OCI-LY7 (cell line): ENCODE data around the gene DACT3. TPM values are rescaled to one million over a fixed set of nuclear protein-coding genes. Genes with fewer than 3 reads are reported as not detected.

Experiments used
- BruUV-seq: library from RNA; stranded (reverse); fragments of 400-500 nt; replicated peaks from 2 replicates; lab custom pipeline; 2021; lab: Mats Ljungman, UMichigan
- CTCF ChIA-PET: fragments of 300-600 bp; sonication (Branson Sonifier 250); formaldehyde crosslinking; loops from one replicate; lab custom pipeline; 2022; ENCODE audit warnings: antibody characterized with exemption; ENCODE audit not compliant: unreplicated experiment; lab: Charles Lee
- POLR2A ChIA-PET: fragments of 300-600 bp; sonication (Branson Sonifier 250); formaldehyde crosslinking; loops from one replicate; lab custom pipeline; 2022; ENCODE audit warnings: antibody characterized with exemption; lab: Charles Lee
- DNase-seq: peaks from one replicate; pipeline ENCODE4 v3.0.0-alpha.2; 2015; ENCODE audit warnings: low spot score
- H2AFZ ChIP-seq: fragments of 200-600 bp; sonication (generic), shearing (Covaris generic); 2 replicates; pipeline ENCODE4 v1.6.1; 2014; ENCODE audit warnings: mild to moderate bottlenecking, antibody characterized with exemption, low read length, moderate library complexity
- H3K27ac ChIP-seq: fragments of 200-600 bp; sonication (generic); 2 replicates; pipeline ENCODE4 v1.5.1; 2014; ENCODE audit warnings: mixed run types, low read depth, mild to moderate bottlenecking, moderate library complexity, low read length, inconsistent platforms; ENCODE audit not compliant: poor library complexity, severe bottlenecking
- H3K36me3 ChIP-seq: fragments of 200-600 bp; sonication (generic); 2 replicates; pipeline ENCODE4 v1.6.1; 2014; ENCODE audit warnings: mild to moderate bottlenecking, antibody characterized with exemption, low read length, moderate library complexity, mixed read lengths; ENCODE audit not compliant: insufficient read depth
- H3K4me1 ChIP-seq: fragments of 200-600 bp; sonication (generic); 2 replicates; pipeline ENCODE4 v1.5.1; 2014; ENCODE audit warnings: mild to moderate bottlenecking, low read length; ENCODE audit not compliant: insufficient read depth, poor library complexity, severe bottlenecking
- H3K4me2 ChIP-seq: fragments of 200-600 bp; sonication (generic); 2 replicates; pipeline ENCODE4 v1.6.1; 2014; ENCODE audit warnings: mild to moderate bottlenecking, low read length
- H3K4me3 ChIP-seq: fragments of 200-600 bp; sonication (generic); 2 replicates; pipeline ENCODE4 v1.5.1; 2014; ENCODE audit warnings: mild to moderate bottlenecking, low read depth, low read length; ENCODE audit not compliant: poor library complexity, severe bottlenecking
- H3K79me2 ChIP-seq: fragments of 200-600 bp; sonication (generic); 2 replicates; pipeline ENCODE4 v1.6.1; 2016; ENCODE audit warnings: low read depth, mild to moderate bottlenecking, low read length, moderate library complexity, mixed read lengths; ENCODE audit not compliant: insufficient read depth
- H3K9me2 ChIP-seq: fragments of 200-600 bp; sonication (generic); 2 replicates; pipeline ENCODE4 v1.6.1; 2016; ENCODE audit warnings: mild to moderate bottlenecking, low read length, mixed read lengths; ENCODE audit not compliant: insufficient read depth
- H3K9me3 ChIP-seq: fragments of 200-600 bp; sonication (generic); 2 replicates; pipeline ENCODE4 v1.6.1; 2014; ENCODE audit warnings: mild to moderate bottlenecking, mixed run types, low read length, mixed read lengths
- H4K20me1 ChIP-seq: fragments of 200-600 bp; sonication (generic); 2 replicates; pipeline ENCODE4 v1.6.1; 2014; ENCODE audit warnings: mild to moderate bottlenecking, antibody characterized with exemption, low read length, moderate library complexity, mixed read lengths; ENCODE audit not compliant: insufficient read depth
- EZH2phosphoT487 ChIP-seq: fragments of 200-600 bp; sonication (generic); IDR thresholded peaks from 2 replicates; pipeline ENCODE4 v1.6.1; 2018; ENCODE audit warnings: low read depth, borderline replicate concordance, mild to moderate bottlenecking, mixed run types, antibody characterized with exemption, low read length, moderate library complexity, mixed read lengths
- intact Hi-C: fragments of 100-400 bp; cut with micrococcal nuclease; formaldehyde crosslinking; loops from one replicate; pipeline ENCODE4 v1.10.0; 2022; ENCODE audit not compliant: unreplicated experiment
- total RNA-seq, 2 experiments: library from RNA; depleted of rRNA in 1 of 2; stranded (reverse); fragments of >200 nt in 1 of 2; shearing (Covaris generic) in 1 of 2; gene quantifications; 2 replicates each; pipeline ENCODE4 v1.2.3, GENCODE V29; 2014 to 2022
- TF ChIP-seq, protein P1 (sequence below): fragments of 200-600 bp; sonication (generic); conservative IDR thresholded peaks from 2 replicates; pipeline ENCODE4 v1.5.1; 2014; ENCODE audit warnings: mild to moderate bottlenecking, antibody characterized with exemption, low read length, moderate library complexity, mixed read lengths

Gene DACT3
- total RNA-seq, 2 experiments from 2014 or later, result 0.44 TPM; not detected in 1

DNA sequence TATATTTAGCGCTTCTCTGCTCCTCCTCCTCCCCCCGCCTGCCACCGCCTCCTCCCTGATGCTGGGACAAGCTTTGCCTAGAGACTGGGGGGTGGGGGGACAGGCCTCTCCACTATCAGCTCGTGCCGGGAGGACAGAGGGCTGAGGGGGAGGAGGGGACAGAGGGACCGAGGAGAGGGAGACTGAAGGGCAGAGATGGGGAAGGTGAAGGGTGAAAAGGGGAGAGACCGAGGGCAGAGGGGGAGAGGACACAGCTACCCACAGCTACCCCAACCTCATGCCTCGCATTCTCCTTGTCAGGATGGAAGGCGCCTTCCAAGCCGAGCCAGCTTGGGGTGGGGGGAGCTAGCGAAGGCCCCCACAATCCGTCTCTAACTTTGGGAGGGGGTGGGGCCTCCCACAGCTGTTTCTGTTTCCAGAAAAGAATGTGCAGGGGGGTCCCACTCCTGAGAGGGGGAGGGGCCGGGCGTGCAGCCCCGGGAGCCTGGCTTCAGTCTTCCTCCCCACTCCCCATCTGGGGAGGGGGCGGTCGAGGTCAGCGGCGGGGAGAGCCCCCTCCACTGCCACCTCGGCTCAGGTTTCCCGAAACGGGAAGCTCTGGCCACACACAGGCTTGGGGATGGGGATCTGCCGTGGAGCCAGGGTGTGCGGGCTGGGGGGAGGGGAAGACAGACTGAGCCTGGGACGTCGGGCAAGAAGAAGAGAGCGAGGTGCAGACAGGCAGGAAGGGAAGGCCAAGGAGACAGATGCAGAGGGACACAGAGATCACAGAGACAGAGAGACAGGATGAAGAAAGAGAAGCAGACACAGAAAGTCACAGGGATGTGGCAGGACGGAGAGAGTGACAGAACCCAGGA, 1.6 kb downstream of the DACT3 start:
- DNase-seq, result no peak
- no peaks in the 10 kb centered on the region for H3K9me3 ChIP-seq
- H3K27ac ChIP-seq, result no peak overlapping the region
- H3K9me2 ChIP-seq, result no peaks in the 10 kb centered on the region
- ChIA-PET CTCF (interaction anchor here (0.6 to 0.7 kb wide), 4 partner anchors 12 to 227 kb away, joined by 3 to 12 read pairs (median 6); no protein-coding TSS in a partner anchor), POLR2A (no interaction called here)
- H3K4me1 ChIP-seq, result peaks cover 29% of the 10 kb centered on the region
- TF ChIP-seq EZH2phosphoT487, result no peak
- TF ChIP-seq, protein P1, sequence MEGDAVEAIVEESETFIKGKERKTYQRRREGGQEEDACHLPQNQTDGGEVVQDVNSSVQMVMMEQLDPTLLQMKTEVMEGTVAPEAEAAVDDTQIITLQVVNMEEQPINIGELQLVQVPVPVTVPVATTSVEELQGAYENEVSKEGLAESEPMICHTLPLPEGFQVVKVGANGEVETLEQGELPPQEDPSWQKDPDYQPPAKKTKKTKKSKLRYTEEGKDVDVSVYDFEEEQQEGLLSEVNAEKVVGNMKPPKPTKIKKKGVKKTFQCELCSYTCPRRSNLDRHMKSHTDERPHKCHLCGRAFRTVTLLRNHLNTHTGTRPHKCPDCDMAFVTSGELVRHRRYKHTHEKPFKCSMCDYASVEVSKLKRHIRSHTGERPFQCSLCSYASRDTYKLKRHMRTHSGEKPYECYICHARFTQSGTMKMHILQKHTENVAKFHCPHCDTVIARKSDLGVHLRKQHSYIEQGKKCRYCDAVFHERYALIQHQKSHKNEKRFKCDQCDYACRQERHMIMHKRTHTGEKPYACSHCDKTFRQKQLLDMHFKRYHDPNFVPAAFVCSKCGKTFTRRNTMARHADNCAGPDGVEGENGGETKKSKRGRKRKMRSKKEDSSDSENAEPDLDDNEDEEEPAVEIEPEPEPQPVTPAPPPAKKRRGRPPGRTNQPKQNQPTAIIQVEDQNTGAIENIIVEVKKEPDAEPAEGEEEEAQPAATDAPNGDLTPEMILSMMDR, result no peak
- intact Hi-C loops, result no loop called here
- no peaks in the 10 kb centered on the region for H3K36me3 ChIP-seq
- H3K4me2 ChIP-seq, result peak overlapping the region; percentile 76; the same call in 1 of the 2 replicates
- H3K79me2 ChIP-seq, result no peaks in the 10 kb centered on the region
- H2AFZ ChIP-seq, result no peak overlapping the region
- H3K4me3 ChIP-seq, result no peak overlapping the region
- BruUV-seq, result no TSS peak
- 0 out of 2 replicates have a peak, but pooled peaks cover 3% of the 10 kb centered on the region for H4K20me1 ChIP-seq

DNA sequence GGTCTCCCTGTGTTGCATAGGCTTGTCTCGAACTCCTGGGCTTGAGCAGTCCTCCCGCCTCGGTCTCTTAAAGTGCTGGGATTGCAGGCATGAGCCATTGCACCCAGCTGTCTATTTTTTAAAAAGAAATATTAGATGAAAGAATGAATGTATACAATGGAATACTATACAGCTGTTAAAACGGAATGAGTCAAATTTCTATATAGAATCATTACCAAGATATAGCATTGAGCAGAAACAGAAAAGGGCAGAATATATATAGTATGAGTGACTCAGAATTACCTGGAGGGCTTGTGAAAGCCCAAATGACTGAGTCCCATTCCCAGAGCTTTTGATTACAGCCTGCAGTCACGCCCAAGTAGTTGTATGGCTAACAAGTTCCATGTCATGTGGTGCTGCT, 4.4 kb downstream of the DACT3 start:
- H4K20me1 ChIP-seq, result 0 out of 2 replicates have a peak, but pooled peaks cover under 1% of the 10 kb centered on the region
- no peak overlapping the region for H3K4me3 ChIP-seq
- no peak overlapping the region for H3K4me2 ChIP-seq
- H3K36me3 ChIP-seq, result no peaks in the 10 kb centered on the region
- ChIA-PET POLR2A (no interaction called here), CTCF (no interaction called here)
- no peak overlapping the region for H3K27ac ChIP-seq
- no peak for TF ChIP-seq EZH2phosphoT487
- TF ChIP-seq, protein P1, result no peak
- no peak for DNase-seq
- no peaks in the 10 kb centered on the region for H3K9me2 ChIP-seq
- intact Hi-C loops, result no loop called here
- H3K9me3 ChIP-seq, result no peaks in the 10 kb centered on the region
- BruUV-seq, result no TSS peak
- no peak overlapping the region for H2AFZ ChIP-seq
- peaks cover 21% of the 10 kb centered on the region for H3K4me1 ChIP-seq
- H3K79me2 ChIP-seq, result no peaks in the 10 kb centered on the region
